ENCODE measurements around the gene GRK6. TPM values are rescaled to one million over a fixed set of nuclear protein-coding genes. Genes with fewer than 3 reads are reported as not detected.

GRK6 gene
- total and polyA plus RNA-seq, 9 of the 15 experiments (the other 6 are each of a cell fraction or from before 2014, with no cell fraction given), result 0.63 to 122 (median 44.5) TPM

DNA sequence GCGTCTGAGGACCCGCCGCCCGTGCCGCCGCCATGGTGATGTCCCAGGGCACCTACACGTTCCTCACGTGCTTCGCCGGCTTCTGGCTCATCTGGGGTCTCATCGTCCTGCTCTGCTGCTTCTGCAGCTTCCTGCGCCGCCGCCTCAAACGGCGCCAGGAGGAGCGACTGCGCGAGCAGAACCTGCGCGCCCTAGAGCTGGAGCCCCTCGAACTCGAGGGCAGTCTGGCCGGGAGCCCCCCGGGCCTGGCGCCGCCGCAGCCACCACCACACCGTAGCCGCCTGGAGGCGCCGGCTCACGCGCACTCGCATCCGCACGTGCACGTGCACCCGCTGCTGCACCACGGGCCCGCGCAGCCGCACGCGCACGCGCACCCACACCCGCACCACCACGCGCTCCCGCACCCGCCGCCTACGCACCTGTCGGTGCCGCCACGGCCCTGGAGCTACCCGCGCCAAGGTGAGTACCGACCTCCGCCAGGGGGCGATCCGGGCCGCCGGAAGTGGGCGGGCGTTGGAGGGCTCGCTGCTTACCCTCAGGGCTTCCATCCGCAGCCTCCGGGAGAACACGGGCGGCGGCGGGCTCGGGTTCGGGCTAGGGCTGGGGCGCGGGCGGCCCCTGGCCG is 28.7 kb downstream of the GRK6 start (continued):
- TF ChIP-seq, protein P1, sequence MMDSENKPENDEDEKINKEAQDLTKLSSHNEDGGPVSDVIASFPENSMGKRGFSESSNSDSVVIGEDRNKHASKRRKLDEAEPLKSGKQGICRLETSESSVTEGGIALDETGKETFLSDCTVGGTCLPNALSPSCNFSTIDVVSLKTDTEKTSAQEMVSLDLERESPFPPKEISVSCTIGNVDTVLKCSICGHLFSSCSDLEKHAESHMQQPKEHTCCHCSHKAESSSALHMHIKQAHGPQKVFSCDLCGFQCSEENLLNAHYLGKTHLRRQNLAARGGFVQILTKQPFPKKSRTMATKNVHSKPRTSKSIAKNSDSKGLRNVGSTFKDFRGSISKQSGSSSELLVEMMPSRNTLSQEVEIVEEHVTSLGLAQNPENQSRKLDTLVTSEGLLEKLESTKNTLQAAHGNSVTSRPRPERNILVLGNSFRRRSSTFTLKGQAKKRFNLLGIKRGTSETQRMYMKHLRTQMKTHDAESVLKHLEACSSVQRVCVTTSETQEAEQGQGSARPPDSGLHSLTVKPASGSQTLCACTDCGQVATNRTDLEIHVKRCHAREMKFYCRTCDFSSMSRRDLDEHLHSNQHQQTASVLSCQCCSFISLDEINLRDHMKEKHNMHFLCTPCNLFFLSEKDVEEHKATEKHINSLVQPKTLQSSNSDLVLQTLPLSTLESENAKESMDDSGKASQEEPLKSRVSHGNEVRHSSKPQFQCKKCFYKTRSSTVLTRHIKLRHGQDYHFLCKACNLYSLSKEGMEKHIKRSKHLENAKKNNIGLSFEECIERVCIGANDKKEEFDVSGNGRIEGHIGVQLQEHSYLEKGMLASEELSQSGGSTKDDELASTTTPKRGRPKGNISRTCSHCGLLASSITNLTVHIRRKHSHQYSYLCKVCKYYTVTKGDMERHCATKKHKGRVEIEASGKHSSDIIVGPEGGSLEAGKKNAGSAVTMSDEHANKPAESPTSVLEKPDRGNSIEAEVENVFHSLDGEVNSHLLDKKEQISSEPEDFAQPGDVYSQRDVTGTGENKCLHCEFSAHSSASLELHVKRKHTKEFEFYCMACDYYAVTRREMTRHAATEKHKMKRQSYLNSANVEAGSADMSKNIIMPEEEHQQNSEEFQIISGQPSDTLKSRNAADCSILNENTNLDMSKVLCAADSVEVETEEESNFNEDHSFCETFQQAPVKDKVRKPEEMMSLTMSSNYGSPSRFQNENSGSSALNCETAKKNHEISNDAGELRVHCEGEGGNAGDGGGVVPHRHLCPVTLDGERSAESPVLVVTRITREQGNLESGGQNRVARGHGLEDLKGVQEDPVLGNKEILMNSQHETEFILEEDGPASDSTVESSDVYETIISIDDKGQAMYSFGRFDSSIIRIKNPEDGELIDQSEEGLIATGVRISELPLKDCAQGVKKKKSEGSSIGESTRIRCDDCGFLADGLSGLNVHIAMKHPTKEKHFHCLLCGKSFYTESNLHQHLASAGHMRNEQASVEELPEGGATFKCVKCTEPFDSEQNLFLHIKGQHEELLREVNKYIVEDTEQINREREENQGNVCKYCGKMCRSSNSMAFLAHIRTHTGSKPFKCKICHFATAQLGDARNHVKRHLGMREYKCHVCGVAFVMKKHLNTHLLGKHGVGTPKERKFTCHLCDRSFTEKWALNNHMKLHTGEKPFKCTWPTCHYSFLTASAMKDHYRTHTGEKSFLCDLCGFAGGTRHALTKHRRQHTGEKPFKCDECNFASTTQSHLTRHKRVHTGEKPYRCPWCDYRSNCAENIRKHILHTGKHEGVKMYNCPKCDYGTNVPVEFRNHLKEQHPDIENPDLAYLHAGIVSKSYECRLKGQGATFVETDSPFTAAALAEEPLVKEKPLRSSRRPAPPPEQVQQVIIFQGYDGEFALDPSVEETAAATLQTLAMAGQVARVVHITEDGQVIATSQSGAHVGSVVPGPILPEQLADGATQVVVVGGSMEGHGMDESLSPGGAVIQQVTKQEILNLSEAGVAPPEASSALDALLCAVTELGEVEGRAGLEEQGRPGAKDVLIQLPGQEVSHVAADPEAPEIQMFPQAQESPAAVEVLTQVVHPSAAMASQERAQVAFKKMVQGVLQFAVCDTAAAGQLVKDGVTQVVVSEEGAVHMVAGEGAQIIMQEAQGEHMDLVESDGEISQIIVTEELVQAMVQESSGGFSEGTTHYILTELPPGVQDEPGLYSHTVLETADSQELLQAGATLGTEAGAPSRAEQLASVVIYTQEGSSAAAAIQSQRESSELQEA (IDR thresholded peaks at IDR 0.05; ENCODE audit: low read depth), result peak; percentile 24; the same call in 1 of the 2 replicates
- TF ChIP-seq, protein P2, sequence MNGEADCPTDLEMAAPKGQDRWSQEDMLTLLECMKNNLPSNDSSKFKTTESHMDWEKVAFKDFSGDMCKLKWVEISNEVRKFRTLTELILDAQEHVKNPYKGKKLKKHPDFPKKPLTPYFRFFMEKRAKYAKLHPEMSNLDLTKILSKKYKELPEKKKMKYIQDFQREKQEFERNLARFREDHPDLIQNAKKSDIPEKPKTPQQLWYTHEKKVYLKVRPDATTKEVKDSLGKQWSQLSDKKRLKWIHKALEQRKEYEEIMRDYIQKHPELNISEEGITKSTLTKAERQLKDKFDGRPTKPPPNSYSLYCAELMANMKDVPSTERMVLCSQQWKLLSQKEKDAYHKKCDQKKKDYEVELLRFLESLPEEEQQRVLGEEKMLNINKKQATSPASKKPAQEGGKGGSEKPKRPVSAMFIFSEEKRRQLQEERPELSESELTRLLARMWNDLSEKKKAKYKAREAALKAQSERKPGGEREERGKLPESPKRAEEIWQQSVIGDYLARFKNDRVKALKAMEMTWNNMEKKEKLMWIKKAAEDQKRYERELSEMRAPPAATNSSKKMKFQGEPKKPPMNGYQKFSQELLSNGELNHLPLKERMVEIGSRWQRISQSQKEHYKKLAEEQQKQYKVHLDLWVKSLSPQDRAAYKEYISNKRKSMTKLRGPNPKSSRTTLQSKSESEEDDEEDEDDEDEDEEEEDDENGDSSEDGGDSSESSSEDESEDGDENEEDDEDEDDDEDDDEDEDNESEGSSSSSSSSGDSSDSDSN (IDR thresholded peaks at IDR 0.05; ENCODE audit: borderline replicate concordance in 1 of 2, low read depth in 2 of 2, low read length in 2 of 2), result peak in 1 of 2 experiments; percentile 72; a peak in 1 of 4 replicates
- TF ChIP-seq TCF7L2 (IDR thresholded peaks at IDR 0.05; ENCODE audit: low read depth, low read length) (no peak), ELF2 (CRISPR knock-in tag; IDR thresholded peaks at IDR 0.05) (no peak), NCOA6 (IDR thresholded peaks at IDR 0.05) (peak; percentile 17; the same call in 1 of the 2 replicates), ILF3 (IDR thresholded peaks at IDR 0.05; ENCODE audit: borderline replicate concordance) (peak; percentile 88; the same call in 1 of the 2 replicates), PYGO2 (tag; IDR thresholded peaks at IDR 0.05) (no peak)
- TF ChIP-seq, protein P3, sequence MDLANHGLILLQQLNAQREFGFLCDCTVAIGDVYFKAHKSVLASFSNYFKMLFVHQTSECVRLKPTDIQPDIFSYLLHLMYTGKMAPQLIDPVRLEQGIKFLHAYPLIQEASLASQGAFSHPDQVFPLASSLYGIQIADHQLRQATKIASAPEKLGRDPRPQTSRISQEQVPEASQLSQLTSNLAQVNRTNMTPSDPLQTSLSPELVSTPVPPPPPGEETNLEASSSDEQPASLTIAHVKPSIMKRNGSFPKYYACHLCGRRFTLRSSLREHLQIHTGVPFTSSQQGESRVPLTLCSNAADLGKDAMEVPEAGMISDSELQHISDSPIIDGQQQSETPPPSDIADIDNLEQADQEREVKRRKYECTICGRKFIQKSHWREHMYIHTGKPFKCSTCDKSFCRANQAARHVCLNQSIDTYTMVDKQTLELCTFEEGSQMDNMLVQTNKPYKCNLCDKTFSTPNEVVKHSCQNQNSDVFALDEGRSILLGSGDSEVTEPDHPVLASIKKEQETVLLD (IDR thresholded peaks at IDR 0.05), result no peak
- TF ChIP-seq, protein P4, sequence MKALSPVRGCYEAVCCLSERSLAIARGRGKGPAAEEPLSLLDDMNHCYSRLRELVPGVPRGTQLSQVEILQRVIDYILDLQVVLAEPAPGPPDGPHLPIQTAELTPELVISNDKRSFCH (CRISPR knock-in tag; IDR thresholded peaks at IDR 0.05), result no peak
- TF ChIP-seq, protein P4 (tag; IDR thresholded peaks at IDR 0.05), result peak; percentile 67; the same call in 1 of the 2 replicates
- TF ChIP-seq, protein P5, sequence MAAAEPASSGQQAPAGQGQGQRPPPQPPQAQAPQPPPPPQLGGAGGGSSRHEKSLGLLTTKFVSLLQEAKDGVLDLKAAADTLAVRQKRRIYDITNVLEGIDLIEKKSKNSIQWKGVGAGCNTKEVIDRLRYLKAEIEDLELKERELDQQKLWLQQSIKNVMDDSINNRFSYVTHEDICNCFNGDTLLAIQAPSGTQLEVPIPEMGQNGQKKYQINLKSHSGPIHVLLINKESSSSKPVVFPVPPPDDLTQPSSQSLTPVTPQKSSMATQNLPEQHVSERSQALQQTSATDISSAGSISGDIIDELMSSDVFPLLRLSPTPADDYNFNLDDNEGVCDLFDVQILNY (CRISPR knock-in tag; IDR thresholded peaks at IDR 0.05), result no peak
- TF ChIP-seq, protein P6, sequence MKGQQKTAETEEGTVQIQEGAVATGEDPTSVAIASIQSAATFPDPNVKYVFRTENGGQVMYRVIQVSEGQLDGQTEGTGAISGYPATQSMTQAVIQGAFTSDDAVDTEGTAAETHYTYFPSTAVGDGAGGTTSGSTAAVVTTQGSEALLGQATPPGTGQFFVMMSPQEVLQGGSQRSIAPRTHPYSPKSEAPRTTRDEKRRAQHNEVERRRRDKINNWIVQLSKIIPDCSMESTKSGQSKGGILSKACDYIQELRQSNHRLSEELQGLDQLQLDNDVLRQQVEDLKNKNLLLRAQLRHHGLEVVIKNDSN (CRISPR knock-in tag; IDR thresholded peaks at IDR 0.05), result peak; percentile 76

Data from K562 (cell line).